Natural killer cell treated with Interleukin-12 subunit alpha and Interleukin-12 subunit beta and Interleukin-15 and Interleukin-18, amount 100 ng/mL, for 72 hours (primary cell): ENCODE measurements around the gene COPB1. TPM values are rescaled to one million over a fixed set of nuclear protein-coding genes. Genes with fewer than 3 reads are reported as not detected.
"Not testable (repeated sequence)": the region's sequence is repeated elsewhere in the genome, so short reads cannot be mapped to it uniquely, and the experiment has no call there.

Experiments
- ATAC-seq, 2 donors: fragments of 150-1000 bp; cut with Tn5 transposase in 1 of 2; sonication (Bioruptor Pico), chemical (Tn5 transposase) in 1 of 2; 2 replicates each; pipeline ENCODE4 v1.10.0; 2021
- DNase-seq: peaks from one replicate; pipeline ENCODE4 v3.0.0; 2022; ENCODE audit warnings: low spot score
- H3K27ac Mint-ChIP-seq, 2 donors: 1 replicate in 1 of 2; 2 replicates in 1 of 2; pipeline ENCODE4 v1.8.0; 2022; ENCODE audit warnings: mixed read lengths in 2 of 2, mild to moderate bottlenecking in 1 of 2, moderate library complexity in 1 of 2
- H3K27me3 Mint-ChIP-seq, 2 donors: 1 replicate in 1 of 2; 2 replicates in 1 of 2; pipeline ENCODE4 v1.8.0; 2022; ENCODE audit warnings: mixed read lengths in 2 of 2
- H3K36me3 Mint-ChIP-seq: one replicate; pipeline ENCODE4 v1.8.0; 2022; ENCODE audit warnings: mixed read lengths
- H3K4me1 Mint-ChIP-seq, 2 donors: 1 replicate in 1 of 2; 2 replicates in 1 of 2; pipeline ENCODE4 v1.8.0; 2022; ENCODE audit warnings: low read depth in 2 of 2, mixed read lengths in 2 of 2, mild to moderate bottlenecking in 1 of 2
- H3K4me3 Mint-ChIP-seq: one replicate; pipeline ENCODE4 v1.8.0; 2022; ENCODE audit warnings: mixed read lengths
- H3K9me3 Mint-ChIP-seq: 2 replicates; pipeline ENCODE4 v1.8.0; 2022; ENCODE audit warnings: mixed read lengths
- total RNA-seq, 2 donors: library from RNA; stranded (reverse); gene quantifications; one replicate each; pipeline ENCODE4 v1.2.3, GENCODE V29; 2022

Gene COPB1, protein sequence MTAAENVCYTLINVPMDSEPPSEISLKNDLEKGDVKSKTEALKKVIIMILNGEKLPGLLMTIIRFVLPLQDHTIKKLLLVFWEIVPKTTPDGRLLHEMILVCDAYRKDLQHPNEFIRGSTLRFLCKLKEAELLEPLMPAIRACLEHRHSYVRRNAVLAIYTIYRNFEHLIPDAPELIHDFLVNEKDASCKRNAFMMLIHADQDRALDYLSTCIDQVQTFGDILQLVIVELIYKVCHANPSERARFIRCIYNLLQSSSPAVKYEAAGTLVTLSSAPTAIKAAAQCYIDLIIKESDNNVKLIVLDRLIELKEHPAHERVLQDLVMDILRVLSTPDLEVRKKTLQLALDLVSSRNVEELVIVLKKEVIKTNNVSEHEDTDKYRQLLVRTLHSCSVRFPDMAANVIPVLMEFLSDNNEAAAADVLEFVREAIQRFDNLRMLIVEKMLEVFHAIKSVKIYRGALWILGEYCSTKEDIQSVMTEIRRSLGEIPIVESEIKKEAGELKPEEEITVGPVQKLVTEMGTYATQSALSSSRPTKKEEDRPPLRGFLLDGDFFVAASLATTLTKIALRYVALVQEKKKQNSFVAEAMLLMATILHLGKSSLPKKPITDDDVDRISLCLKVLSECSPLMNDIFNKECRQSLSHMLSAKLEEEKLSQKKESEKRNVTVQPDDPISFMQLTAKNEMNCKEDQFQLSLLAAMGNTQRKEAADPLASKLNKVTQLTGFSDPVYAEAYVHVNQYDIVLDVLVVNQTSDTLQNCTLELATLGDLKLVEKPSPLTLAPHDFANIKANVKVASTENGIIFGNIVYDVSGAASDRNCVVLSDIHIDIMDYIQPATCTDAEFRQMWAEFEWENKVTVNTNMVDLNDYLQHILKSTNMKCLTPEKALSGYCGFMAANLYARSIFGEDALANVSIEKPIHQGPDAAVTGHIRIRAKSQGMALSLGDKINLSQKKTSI
- 100 to 1,000 TPM in 1 of 2 donors, 10 to 100 TPM in 1; 88.4 to 107 TPM for total RNA-seq

DNA sequence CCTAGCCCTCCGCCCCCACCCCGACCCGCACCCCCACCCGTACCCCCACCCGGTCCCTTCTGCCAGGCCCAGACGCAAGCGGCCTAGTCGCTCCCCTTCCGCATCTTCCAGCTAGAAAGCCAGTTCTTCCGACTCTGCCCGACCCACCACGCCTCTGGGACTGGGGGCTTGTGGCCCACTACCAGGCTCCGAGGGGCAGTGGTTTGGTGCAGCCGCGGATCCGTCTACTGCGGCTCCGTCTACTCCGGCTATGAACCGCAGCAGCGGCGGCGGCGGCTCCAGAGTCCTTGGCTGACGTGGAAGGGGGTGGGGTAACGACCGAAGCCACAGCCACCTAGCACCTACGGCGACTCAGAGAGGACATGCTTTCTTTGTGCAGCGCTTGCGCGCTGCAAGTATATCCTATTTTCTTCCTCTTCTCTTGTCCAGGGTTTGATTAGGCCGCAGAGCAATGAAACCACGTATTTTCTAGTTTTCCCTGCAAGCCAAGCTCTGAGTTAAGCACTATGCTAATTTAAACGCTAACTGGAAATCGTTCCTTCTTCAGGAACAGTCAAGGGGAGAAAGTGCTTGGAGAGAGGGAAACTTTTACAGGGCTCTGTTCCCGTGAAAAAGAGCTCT lies at the start of gene COPB1:
TSS of gene COPB1 (minus strand) at position 252 of the 621 bp plus-strand sequence. CDS start 883 bp downstream, outside the sequence.
- no peaks in the 10 kb centered on the region for H3K9me3 Mint-ChIP-seq
- DNase-seq (peak; percentile 95), ATAC-seq (peak; percentile 99 to 100)
- H3K36me3 Mint-ChIP-seq = peaks cover 21% of the 10 kb centered on the region
- no peaks in the 10 kb centered on the region for H3K27me3 Mint-ChIP-seq
- H3K4me3 Mint-ChIP-seq = peak within 1 kb of the TSS; percentile 86
- H3K4me1 Mint-ChIP-seq = peaks cover 31 to 44% of the 10 kb centered on the region in 2 donors
- peak within 1 kb of the TSS; percentile 84 to 98 for H3K27ac Mint-ChIP-seq

DNA sequence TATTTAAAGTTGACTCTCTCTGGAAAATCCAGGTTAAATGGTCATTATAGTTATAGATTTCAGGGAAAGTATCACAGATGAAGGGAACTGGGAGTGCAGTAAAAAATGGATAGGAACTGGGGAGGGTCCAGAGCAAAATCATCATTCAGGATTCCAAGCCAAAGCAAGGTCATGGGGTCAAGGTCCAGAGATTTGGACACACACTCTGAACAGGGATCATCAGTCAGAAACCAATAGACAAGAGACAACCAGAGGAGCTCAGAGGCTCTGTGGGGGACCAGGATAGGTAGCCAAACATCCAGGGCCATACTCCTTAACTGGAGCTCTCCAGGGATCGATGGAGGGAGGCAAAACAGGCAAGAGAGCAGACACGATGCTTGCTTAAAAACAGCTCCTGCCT lies 47.8 kb upstream of the COPB1 start:
- H3K27ac Mint-ChIP-seq = peak overlapping the region in 1 of 2 donors; percentile 56
- H3K4me1 Mint-ChIP-seq = peaks cover 27 to 38% of the 10 kb centered on the region in 2 donors
- H3K4me3 Mint-ChIP-seq = no peak overlapping the region
- no peaks in the 10 kb centered on the region for H3K27me3 Mint-ChIP-seq
- ATAC-seq = no peak
- H3K9me3 Mint-ChIP-seq = peaks cover 3% of the 10 kb centered on the region
- DNase-seq = no peak
- no peaks in the 10 kb centered on the region for H3K36me3 Mint-ChIP-seq

DNA sequence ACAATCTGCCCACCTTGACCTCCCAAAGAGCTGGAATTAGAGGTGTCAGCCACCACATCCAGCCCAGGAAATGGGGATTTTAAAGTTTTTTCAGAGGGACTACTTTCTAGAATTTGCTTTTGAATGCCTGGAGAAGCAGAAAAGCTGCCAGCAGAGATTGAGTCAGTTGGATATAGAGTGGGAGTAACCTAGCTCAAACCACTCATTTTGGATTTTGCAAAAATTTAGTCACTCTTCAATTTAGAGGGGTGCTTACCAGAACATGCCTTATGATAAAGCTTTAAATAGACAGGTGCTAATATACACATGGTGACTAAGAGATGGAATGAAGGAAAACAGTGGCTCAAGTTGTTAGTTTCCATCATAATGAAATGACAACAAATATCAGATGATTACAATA lies 47.1 kb upstream of the COPB1 start:
- ATAC-seq (peak in 1 of 2 donors; percentile 54), DNase-seq (no peak)
- Mint-ChIP-seq H3K4me3 (peak overlapping the region; percentile 63), H3K27me3 (no peaks in the 10 kb centered on the region), H3K4me1 (peaks cover 28 to 44% of the 10 kb centered on the region in 2 donors), H3K36me3 (no peaks in the 10 kb centered on the region), H3K9me3 (peaks cover 3% of the 10 kb centered on the region), H3K27ac (peak overlapping the region in 1 of 2 donors; percentile 98)

DNA sequence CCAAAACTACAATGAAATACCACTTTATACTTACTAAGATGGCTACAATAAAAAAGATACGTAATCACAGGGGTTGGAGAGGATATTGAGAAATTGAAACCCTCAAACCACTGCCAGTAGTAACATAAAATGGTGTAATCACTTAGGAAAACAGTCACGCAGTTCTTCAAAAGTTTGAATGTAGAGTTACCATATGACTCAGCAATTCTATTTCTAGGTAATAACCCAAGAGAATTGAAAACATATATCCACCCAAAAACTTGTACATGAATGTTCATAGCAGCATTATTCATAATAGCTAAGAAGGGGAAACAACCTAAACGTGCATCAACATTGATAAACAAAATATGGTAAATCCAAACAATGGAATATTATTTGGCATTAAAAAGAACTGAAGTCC lies 45.0 kb upstream of the COPB1 start:
- H3K27me3 Mint-ChIP-seq = no peaks in the 10 kb centered on the region
- peak overlapping the region; percentile 79 for H3K4me3 Mint-ChIP-seq
- ATAC-seq = peak; percentile 85 to 89
- peaks cover 38 to 54% of the 10 kb centered on the region in 2 donors for H3K4me1 Mint-ChIP-seq
- peaks cover 3% of the 10 kb centered on the region for H3K9me3 Mint-ChIP-seq
- no peaks in the 10 kb centered on the region for H3K36me3 Mint-ChIP-seq
- peak overlapping the region; percentile 80 to 98 for H3K27ac Mint-ChIP-seq
- no peak for DNase-seq

DNA sequence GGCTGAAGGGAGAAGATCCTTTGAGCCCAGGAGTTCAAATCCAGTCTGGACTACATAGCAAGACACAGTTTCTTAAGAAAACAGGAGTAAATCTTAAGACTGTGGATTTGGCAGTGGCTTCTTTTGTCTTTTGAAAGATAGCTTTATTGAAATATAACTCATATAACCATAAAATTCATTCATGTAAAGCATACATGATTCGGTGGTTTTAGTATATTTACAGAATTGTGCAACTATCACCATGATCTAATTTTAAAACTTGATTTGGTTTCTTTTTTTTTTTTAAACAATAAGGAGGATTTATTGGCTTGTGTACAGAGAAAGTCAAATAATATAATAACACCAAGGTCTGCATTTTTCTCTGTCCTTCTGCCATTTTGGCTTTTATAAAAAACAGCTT lies 43.6 kb upstream of the COPB1 start:
- peak overlapping the region; percentile 38 for H3K4me3 Mint-ChIP-seq
- DNase-seq (no peak), ATAC-seq (no peak)
- no peaks in the 10 kb centered on the region for H3K27me3 Mint-ChIP-seq
- H3K9me3 Mint-ChIP-seq = peaks cover 3% of the 10 kb centered on the region
- peak overlapping the region; percentile 80 to 98 for H3K27ac Mint-ChIP-seq
- H3K36me3 Mint-ChIP-seq = no peaks in the 10 kb centered on the region
- peaks cover 38 to 54% of the 10 kb centered on the region in 2 donors for H3K4me1 Mint-ChIP-seq

DNA sequence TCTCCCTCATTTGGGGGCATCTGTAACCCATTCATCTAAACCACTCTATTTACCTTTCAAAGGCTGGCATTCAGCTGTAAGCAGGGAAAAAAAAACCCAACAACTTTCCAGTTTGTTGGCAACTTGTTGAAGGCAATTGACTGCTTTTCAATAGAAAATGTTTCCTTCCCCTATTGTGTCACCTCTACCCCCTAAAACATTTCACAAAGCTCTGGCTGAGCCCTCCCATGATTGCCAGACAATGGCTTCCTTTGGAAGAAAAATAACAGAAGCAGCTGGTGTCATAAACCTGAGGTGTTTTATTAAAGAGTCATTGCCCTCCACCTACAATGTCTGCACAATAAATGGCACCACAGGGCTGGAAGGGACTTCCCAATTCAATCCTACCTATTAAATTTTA lies 42.7 kb upstream of the COPB1 start:
- no peak for DNase-seq
- peak overlapping the region; percentile 38 for H3K4me3 Mint-ChIP-seq
- peaks cover 34 to 50% of the 10 kb centered on the region in 2 donors for H3K4me1 Mint-ChIP-seq
- no peaks in the 10 kb centered on the region for H3K36me3 Mint-ChIP-seq
- H3K9me3 Mint-ChIP-seq = peaks cover 3% of the 10 kb centered on the region
- no peaks in the 10 kb centered on the region for H3K27me3 Mint-ChIP-seq
- no peak for ATAC-seq
- peak overlapping the region; percentile 80 to 98 for H3K27ac Mint-ChIP-seq

DNA sequence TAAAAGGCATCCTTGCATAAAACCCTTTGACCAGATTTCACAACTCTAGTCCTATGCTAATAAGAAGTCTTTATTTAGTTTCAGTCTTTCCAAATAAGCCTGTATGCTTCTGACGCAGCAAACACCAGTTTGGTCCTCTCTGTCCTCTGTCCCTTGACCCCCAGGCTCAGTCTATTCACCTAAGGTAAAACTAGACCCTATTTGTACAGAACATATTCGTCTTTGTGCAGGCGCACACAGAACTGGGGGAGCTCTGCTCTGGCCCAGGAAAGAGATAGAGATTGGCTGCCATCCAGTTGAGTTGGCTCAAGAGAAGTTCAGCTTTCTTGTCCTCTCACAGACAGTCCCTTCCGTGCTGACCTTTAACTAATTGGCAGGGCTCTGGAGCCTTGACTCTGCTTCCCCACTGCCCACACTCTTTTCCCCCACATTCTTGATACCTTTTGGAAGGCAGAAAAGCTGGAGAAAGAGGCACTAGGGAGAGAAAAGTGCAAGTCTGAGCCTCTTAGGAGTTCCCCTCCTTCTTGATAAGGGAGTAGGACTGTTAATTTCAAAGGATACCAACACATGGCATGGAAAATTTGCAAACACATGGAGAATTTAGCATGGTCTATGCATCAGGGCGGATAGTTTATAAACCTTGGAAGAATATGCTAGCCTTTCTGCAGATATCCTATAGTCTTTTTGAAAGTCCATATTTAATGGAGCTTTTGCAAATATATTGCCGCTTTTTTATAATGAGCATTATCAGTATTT lies 41.8 kb upstream of the COPB1 start:
- Mint-ChIP-seq H3K27me3 (no peaks in the 10 kb centered on the region), H3K4me3 (no peak overlapping the region), H3K9me3 (peaks cover 3% of the 10 kb centered on the region), H3K4me1 (peaks cover 36 to 41% of the 10 kb centered on the region in 2 donors), H3K36me3 (no peaks in the 10 kb centered on the region), H3K27ac (peak overlapping the region; percentile 54 to 77)
- DNase-seq (no peak), ATAC-seq (no peak)

DNA sequence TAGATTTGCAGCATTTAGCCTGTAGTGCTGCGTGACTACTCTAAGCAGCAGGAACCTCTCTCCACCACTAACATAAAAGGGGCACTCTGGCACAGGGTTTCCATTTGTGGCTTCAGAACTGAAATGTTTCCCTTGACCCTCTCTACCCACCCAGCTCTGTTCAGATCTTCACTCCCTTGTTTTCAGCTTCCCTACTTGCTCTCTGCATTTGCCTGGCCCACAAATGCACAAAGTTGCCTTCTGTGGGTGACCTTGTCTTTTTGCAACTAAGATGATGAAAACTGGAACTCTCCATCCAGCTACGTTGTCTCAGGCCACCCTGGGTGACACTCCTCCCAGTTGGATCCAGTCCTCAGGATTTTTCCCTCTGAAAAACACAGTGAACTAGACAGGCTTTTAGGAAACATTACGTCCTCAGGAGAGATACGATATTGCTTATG lies 40.4 kb upstream of the COPB1 start:
- Mint-ChIP-seq H3K4me3 (no peak overlapping the region), H3K27ac (peak overlapping the region; percentile 15 to 78), H3K9me3 (peaks cover 3% of the 10 kb centered on the region), H3K4me1 (peaks cover 28 to 29% of the 10 kb centered on the region in 2 donors), H3K27me3 (no peaks in the 10 kb centered on the region), H3K36me3 (no peaks in the 10 kb centered on the region)
- DNase-seq (no peak), ATAC-seq (no peak)

DNA sequence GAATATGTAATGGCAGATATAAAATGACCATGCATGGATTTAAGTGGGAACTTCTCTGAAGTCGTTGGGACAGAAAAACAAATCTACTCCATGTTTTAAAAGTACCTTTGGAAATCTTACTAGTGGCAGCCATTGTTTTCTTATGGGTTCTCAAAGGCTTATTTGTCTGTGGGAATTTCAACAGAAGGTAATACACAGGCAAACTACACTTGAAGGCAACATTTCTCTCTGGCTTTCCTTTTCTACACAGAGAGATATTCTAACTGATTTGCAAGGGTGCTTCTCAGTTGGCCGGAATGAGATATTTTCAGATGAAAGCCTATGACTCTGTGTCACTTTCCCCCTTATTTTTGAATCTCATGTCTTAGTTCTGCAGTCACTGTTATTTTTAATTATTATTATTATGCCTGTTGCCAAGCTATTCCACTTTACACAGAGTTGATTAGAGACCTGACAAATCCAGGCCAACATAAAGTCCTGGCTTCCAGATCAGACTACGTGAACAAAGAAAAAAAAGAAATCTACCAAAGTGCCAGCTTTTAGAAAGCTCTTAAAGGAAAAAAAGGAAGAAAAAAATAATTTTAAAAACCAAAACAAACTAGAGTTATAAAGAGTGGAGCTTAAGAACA lies 39.4 kb upstream of the COPB1 start:
- DNase-seq (no peak), ATAC-seq (no peak)
- Mint-ChIP-seq H3K9me3 (no peaks in the 10 kb centered on the region), H3K27ac (peak overlapping the region in 1 of 2 donors; percentile 78), H3K27me3 (no peaks in the 10 kb centered on the region), H3K4me1 (peaks cover 23 to 24% of the 10 kb centered on the region in 2 donors), H3K36me3 (no peaks in the 10 kb centered on the region), H3K4me3 (no peak overlapping the region)

DNA sequence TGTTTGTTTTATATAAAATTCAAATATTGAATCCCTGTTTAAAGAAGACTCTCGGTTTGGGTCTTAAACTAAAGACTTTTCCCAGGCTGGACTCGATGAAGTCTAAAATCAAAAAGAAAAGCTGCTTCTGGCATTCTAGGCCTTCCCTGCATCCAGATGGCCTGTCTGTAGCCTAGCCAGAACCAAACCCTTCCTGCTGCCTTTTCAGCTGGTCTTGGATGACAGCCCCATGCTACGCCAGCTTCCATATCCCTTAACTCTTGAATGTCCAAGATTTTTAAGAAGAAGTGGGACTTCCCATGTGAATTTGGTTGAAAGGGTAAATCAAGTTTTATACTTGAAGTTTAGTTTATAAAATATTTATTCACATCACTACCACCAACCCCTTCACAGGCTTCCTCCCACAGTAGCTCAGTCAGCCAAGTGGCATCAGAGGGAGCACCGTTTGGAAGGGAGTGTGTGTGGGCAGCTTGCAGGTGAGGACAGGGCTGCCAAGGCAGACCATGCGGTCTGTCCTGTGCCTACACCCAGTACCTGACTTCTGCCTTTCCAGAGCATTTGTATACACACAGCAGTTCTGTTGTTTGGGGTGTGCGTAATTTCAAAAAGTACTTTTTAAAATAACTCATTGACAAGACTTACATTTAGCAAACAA lies 38.8 kb upstream of the COPB1 start:
- H3K9me3 Mint-ChIP-seq = no peaks in the 10 kb centered on the region
- DNase-seq = no peak
- H3K27ac Mint-ChIP-seq = peak overlapping the region; percentile 76 to 78

DNA sequence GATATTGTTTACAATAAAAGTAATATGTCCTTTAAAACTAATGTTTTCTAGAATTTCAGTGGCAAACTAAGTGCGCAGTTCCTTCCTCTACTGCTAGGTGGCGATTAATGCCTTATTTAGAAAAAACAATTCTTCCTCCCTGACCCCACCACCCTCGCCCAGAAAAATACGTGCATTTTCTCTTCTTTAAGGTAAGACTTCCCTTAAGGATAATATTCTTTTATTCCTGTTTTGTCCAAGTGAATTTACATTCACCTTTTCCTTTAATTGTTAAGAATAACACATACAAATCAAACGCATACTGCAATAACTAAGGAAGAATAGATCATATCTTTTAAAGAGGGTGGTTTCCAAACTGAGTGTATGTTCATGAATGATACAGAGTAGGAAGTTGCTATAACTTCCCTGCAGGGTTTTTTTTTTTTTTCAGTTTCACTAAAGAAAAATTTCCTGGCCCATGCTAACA lies 37.6 kb upstream of the COPB1 start:
- peak; percentile 73 to 89 for ATAC-seq

More for the DNA sequence above, 38.8 kb upstream of the COPB1 start:
- H3K4me3 Mint-ChIP-seq = no peak overlapping the region
- no peaks in the 10 kb centered on the region for H3K27me3 Mint-ChIP-seq
- ATAC-seq = no peak
- no peaks in the 10 kb centered on the region for H3K36me3 Mint-ChIP-seq
- peaks cover 22 to 24% of the 10 kb centered on the region in 2 donors for H3K4me1 Mint-ChIP-seq

DNA sequence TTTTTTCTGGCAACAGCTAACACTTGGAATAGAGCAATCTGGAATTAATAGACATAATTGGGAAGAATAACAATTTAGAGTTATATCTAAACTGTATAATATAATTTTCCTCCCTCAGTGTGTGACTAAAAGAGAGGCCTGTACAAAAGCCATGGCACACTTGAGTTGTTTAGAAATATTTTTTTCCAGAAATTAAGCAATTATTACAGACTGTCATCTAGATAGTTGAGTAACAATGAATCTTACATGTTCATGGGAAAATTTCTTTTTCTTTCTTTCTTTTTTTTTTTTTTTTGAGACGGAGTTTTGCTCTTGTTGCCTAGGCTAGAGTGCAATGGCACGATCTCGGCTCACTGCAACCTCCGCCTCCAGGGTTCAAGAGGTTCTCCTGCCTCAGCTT lies 35.6 kb upstream of the COPB1 start:
- not testable (repeated sequence) for ATAC-seq, DNase-seq, H3K27me3 Mint-ChIP-seq, H3K4me1 Mint-ChIP-seq, H3K36me3 Mint-ChIP-seq, H3K9me3 Mint-ChIP-seq, H3K27ac Mint-ChIP-seq, H3K4me3 Mint-ChIP-seq

More for the DNA sequence above, 37.6 kb upstream of the COPB1 start:
- no peak for DNase-seq
- no peaks in the 10 kb centered on the region for H3K9me3 Mint-ChIP-seq
- no peaks in the 10 kb centered on the region for H3K27me3 Mint-ChIP-seq
- peak overlapping the region; percentile 65 for H3K4me3 Mint-ChIP-seq
- H3K4me1 Mint-ChIP-seq = peaks cover 13 to 16% of the 10 kb centered on the region in 2 donors
- no peaks in the 10 kb centered on the region for H3K36me3 Mint-ChIP-seq
- peak overlapping the region; percentile 76 to 86 for H3K27ac Mint-ChIP-seq
